C4-2B (cell line): ENCODE results near the gene FAM184B.
A peak's percentile ranks its signal among the peaks of the same experiment; 100 is the strongest.

ENCODE experiments used
- H3K27ac ChIP-seq: fragments of 450-650 bp; 2 replicates; pipeline ENCODE4 v1.5.1; 2017
- CTCF ChIP-seq: fragments of 450-650 bp; conservative IDR thresholded peaks from 2 replicates; pipeline ENCODE4 v1.5.1; 2017; ENCODE audit warnings: mild to moderate bottlenecking
- ZFX ChIP-seq: fragments of 450-650 bp; IDR thresholded peaks from 2 replicates; pipeline ENCODE4 v1.6.1; 2017

The FAM184B gene

GRCh38 chr4:17781300-17782287 lies at the start of gene FAM184B:
TSS of gene FAM184B (minus strand) at chr4:17781621. CDS start at chr4:17781299, 322 bp downstream.
- H3K27ac ChIP-seq, result peak within 1 kb of the TSS; percentile 6; the same call in 1 of the 2 replicates
- TF ChIP-seq CTCF, result no peak
- no peak for TF ChIP-seq ZFX

GRCh38 chr4:17823871-17824669 lies 42.6 kb upstream of the FAM184B start:
- TF ChIP-seq CTCF (no peak), ZFX (no peak)
- no peak overlapping the region for H3K27ac ChIP-seq

GRCh38 chr4:17817027-17817426 lies 35.6 kb upstream of the FAM184B start:
- peak; percentile 60 for TF ChIP-seq CTCF
- no peak for TF ChIP-seq ZFX
- H3K27ac ChIP-seq, result no peak overlapping the region

- H3K27ac ChIP-seq, result no peak overlapping the region
- TF ChIP-seq ZFX, result no peak
- TF ChIP-seq CTCF, result no peak
Observed at GRCh38 chr4:17816142-17816541, 34.7 kb upstream of the FAM184B start.

- TF ChIP-seq ZFX, result no peak
- no peak for TF ChIP-seq CTCF
- H3K27ac ChIP-seq, result no peak overlapping the region
Observed at GRCh38 chr4:17814140-17814539, 32.7 kb upstream of the FAM184B start.

- no peak overlapping the region for H3K27ac ChIP-seq
- TF ChIP-seq CTCF (no peak), ZFX (no peak)
Observed at GRCh38 chr4:17812801-17813200, 31.4 kb upstream of the FAM184B start.

- TF ChIP-seq ZFX (no peak), CTCF (no peak)
- H3K27ac ChIP-seq, result no peak overlapping the region
Observed at GRCh38 chr4:17812125-17812524, 30.7 kb upstream of the FAM184B start.
